ENCODE results near the gene GBP3.

Gene GBP3

DNA sequence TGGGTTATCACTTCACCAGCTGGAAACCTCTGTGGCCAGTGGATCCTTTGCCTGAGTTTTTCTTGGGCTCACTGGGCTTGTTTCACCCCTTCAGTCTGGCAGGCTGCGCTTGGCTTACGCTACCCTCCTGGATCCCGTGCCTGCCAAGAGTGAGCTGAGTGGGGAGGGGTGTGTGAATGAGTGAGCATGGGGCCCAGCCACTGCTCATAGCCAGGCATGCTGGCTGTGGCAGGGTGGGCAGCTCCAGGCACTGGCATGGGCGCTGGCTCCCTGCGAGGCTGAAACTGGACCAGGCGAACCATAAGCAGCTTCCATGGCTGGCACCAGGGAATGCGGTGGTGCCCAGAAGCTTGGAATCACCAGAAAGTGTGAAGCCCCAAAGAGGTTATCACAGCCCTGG is 19.8 kb upstream of the GBP3 start:
- no peaks in the 10 kb centered on the region for H3K27me3 ChIP-seq (ENCODE audit: control insufficient read depth, low read length)
- TF ChIP-seq, protein P1, sequence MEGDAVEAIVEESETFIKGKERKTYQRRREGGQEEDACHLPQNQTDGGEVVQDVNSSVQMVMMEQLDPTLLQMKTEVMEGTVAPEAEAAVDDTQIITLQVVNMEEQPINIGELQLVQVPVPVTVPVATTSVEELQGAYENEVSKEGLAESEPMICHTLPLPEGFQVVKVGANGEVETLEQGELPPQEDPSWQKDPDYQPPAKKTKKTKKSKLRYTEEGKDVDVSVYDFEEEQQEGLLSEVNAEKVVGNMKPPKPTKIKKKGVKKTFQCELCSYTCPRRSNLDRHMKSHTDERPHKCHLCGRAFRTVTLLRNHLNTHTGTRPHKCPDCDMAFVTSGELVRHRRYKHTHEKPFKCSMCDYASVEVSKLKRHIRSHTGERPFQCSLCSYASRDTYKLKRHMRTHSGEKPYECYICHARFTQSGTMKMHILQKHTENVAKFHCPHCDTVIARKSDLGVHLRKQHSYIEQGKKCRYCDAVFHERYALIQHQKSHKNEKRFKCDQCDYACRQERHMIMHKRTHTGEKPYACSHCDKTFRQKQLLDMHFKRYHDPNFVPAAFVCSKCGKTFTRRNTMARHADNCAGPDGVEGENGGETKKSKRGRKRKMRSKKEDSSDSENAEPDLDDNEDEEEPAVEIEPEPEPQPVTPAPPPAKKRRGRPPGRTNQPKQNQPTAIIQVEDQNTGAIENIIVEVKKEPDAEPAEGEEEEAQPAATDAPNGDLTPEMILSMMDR (IDR thresholded peaks at IDR 0.05; ENCODE audit: low read depth, low read length, poor library complexity, severe bottlenecking) = no peak
- no peak for TF ChIP-seq EZH2phosphoT487 (IDR thresholded peaks at IDR 0.05; ENCODE audit: borderline replicate concordance, low read length)
- no peaks in the 10 kb centered on the region for H3F3A ChIP-seq (ENCODE audit: control insufficient read depth, insufficient read depth)
- H3K79me2 ChIP-seq (ENCODE audit: control insufficient read depth, low read length) = no peaks in the 10 kb centered on the region
- H3K4me2 ChIP-seq (ENCODE audit: low read length) = no peak overlapping the region
- no peaks in the 10 kb centered on the region for H3K36me3 ChIP-seq (ENCODE audit: control insufficient read depth, low read length)
- H3K27ac ChIP-seq (ENCODE audit: low read depth, low read length) = no peak overlapping the region
- H3K9me3 ChIP-seq (ENCODE audit: control insufficient read depth, insufficient read depth, low read length) = peaks cover 11% of the 10 kb centered on the region; the same call in 1 of the 2 replicates
- no peaks in the 10 kb centered on the region for H3K4me1 ChIP-seq (ENCODE audit: control insufficient read depth, low read length)
- H3K4me3 ChIP-seq (ENCODE audit: low read length) = no peak overlapping the region
- H3K9me2 ChIP-seq (replicated peaks; ENCODE audit: control insufficient read depth, low read length) = no peaks in the 10 kb centered on the region
- H4K20me1 ChIP-seq (ENCODE audit: control insufficient read depth, insufficient read depth, low read depth, low read length) = no peaks in the 10 kb centered on the region

DNA sequence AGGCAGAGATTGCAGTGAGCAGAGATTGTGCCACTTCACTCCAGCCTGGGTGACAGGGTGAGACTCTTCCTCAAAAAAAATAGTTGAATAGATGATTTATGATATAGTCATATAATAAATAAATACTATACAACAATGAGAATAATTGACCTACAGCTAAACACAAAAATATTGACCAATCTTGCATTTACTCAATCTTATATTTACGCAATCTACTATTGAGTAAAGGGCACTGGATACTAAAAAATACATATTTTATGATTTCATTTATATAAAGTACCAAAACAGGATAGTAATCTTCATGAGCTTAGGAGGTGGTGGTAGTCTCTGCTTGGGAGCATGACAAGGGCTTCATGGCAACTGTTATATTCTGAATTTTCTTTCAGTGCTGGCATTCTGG is 19.1 kb upstream of the GBP3 start:
- Histone ChIP-seq H3K9me2 (replicated peaks; ENCODE audit: control insufficient read depth, low read length) (no peaks in the 10 kb centered on the region), H4K20me1 (ENCODE audit: control insufficient read depth, insufficient read depth, low read depth, low read length) (no peaks in the 10 kb centered on the region), H3K4me3 (ENCODE audit: low read length) (no peak overlapping the region), H3K9me3 (ENCODE audit: control insufficient read depth, insufficient read depth, low read length) (peaks cover 11% of the 10 kb centered on the region; the same call in 1 of the 2 replicates), H3K79me2 (ENCODE audit: control insufficient read depth, low read length) (no peaks in the 10 kb centered on the region), H3K27ac (ENCODE audit: low read depth, low read length) (no peak overlapping the region), H3K4me2 (ENCODE audit: low read length) (no peak overlapping the region), H3F3A (ENCODE audit: control insufficient read depth, insufficient read depth) (no peaks in the 10 kb centered on the region), H3K36me3 (ENCODE audit: control insufficient read depth, low read length) (no peaks in the 10 kb centered on the region), H3K27me3 (ENCODE audit: control insufficient read depth, low read length) (no peaks in the 10 kb centered on the region), H3K4me1 (ENCODE audit: control insufficient read depth, low read length) (no peaks in the 10 kb centered on the region)
- TF ChIP-seq, protein P1 (IDR thresholded peaks at IDR 0.05; ENCODE audit: low read depth, low read length, poor library complexity, severe bottlenecking) = no peak
- TF ChIP-seq EZH2phosphoT487 (IDR thresholded peaks at IDR 0.05; ENCODE audit: borderline replicate concordance, low read length) = no peak

DNA sequence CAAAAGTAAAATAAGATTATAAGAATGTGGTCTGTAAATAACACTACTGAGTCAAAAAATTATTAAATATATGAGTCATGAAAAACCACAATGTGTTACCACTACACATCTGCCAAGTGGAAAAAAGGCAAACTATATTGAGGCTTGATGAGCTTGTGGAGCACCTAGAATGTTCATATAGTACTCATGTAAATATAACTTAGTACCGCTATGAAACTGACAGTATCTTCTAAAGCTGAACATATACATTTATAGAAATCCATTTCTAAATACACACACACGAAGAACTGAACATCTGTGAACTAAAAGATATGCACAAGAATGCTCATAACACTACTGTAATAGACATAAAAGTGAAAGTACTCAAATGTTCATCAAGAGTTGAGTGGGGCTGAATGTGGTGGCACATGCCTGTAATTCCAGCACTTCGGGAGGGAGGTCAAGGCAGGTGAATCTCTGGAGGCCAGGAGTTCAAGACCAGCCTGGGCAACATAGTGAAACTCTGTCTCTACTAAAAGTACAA is 18.5 kb upstream of the GBP3 start:
- Histone ChIP-seq H3K4me3 (ENCODE audit: low read length) (no peak overlapping the region), H3K79me2 (ENCODE audit: control insufficient read depth, low read length) (no peaks in the 10 kb centered on the region), H3K27me3 (ENCODE audit: control insufficient read depth, low read length) (no peaks in the 10 kb centered on the region), H3K9me3 (ENCODE audit: control insufficient read depth, insufficient read depth, low read length) (peaks cover 11% of the 10 kb centered on the region; the same call in 1 of the 2 replicates), H3F3A (ENCODE audit: control insufficient read depth, insufficient read depth) (no peaks in the 10 kb centered on the region), H3K36me3 (ENCODE audit: control insufficient read depth, low read length) (no peaks in the 10 kb centered on the region), H4K20me1 (ENCODE audit: control insufficient read depth, insufficient read depth, low read depth, low read length) (no peaks in the 10 kb centered on the region), H3K27ac (ENCODE audit: low read depth, low read length) (no peak overlapping the region), H3K4me2 (ENCODE audit: low read length) (no peak overlapping the region), H3K9me2 (replicated peaks; ENCODE audit: control insufficient read depth, low read length) (no peaks in the 10 kb centered on the region), H3K4me1 (ENCODE audit: control insufficient read depth, low read length) (no peaks in the 10 kb centered on the region)
- no peak for TF ChIP-seq EZH2phosphoT487 (IDR thresholded peaks at IDR 0.05; ENCODE audit: borderline replicate concordance, low read length)
- TF ChIP-seq, protein P1 (IDR thresholded peaks at IDR 0.05; ENCODE audit: low read depth, low read length, poor library complexity, severe bottlenecking) = no peak
